GM21529 (cell line): Measurements from ENCODE around the gene RNF5.
"Not testable (repeated sequence)": the region's sequence is repeated elsewhere in the genome, so short reads cannot be mapped to it uniquely, and the experiment has no call there.

Experiments
- ATAC-seq: cut with Tn5 transposase; IDR thresholded peaks from one replicate; pipeline ENCODE4 v1.9.1; 2021; ENCODE audit not compliant: unreplicated experiment

RNF5 gene

DNA sequence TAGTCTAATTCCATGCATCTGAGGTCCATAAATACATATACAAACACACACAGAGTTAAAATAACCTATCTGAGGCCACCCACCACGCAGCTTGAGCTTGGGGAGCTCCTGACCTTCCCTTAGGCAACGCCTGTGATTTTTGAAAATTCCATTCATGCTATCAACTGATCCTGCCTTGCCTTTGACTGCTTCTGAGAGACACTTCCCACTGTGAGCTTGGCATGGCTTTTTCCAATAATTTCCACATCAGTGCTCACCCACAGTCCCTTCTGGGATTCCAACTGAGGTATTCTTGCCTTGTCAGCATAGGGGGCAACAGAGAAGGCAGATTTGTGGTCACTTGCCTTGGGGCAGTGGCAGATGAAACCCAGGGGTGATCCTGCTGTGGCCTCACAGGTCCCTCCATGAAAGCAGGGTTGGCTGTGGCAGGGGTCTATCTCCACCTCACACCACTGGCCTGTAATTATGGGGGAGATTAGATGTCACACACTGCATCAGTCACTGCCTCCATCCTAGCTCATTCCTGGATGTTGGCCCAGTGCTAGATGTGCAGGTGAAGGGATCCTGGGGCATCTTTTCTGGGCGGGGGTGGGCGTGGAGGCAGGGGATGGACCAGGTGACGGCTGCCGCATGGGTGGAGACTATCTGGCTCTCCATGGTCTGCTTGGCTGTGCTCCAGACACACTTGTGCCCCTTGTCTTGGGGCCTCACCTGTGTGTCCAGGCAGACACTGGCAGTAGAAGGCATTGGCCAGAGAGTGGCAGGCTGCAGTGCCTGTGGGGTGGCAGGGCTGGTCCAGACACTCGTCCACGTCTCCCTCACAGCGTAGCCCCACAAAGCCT lies 25.4 kb downstream of the RNF5 start:
- ATAC-seq = no peak

DNA sequence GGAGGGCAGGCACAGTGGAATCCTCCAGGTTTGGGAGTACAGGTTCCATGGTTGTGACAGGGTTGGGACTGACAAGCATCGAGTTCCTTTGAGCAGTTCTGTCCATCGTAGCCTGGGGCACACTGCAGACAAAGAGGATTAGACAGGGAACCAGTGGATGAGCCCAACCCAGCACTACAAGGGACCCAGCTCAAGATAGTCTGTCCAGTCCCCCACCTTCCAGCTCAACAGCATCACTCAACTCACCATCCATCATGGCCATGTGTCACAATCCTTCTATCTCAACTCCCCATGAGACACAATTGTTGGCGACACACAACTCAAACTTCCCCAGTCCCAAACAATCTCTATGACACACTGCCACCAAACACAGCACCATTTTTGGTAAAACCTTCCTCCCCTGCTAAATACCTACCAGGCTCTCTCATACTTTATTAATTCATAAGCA lies 26.1 kb downstream of the RNF5 start:
- no peak for ATAC-seq

- ATAC-seq = no peak
These were observed 30.8 kb downstream of the RNF5 start for GRCh38 chr6:32208996-32209395.

DNA sequence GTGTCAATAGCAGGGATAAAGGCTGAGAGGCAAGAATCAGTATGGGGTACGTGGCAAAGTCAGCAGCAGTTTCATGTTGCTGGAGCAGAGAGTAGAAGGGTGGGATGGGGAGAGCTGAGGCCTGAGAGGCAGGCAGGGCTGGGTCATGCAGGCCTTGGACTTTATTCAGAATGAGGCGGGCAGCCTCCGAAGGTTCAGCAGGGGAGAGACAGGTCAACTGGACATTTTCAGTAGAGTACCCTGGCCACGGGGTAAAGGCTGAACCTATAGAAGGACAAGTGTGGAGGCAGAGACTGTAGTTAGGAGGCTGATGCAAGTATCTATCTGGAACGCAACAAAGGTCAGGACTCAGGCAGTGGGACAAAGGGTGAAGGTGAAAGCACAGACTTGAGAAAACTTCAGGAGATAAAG lies 32.0 kb downstream of the RNF5 start:
- ATAC-seq = no peak

- not testable (repeated sequence) for ATAC-seq
These were observed 33.2 kb downstream of the RNF5 start for GRCh38 chr6:32211432-32211831.

DNA sequence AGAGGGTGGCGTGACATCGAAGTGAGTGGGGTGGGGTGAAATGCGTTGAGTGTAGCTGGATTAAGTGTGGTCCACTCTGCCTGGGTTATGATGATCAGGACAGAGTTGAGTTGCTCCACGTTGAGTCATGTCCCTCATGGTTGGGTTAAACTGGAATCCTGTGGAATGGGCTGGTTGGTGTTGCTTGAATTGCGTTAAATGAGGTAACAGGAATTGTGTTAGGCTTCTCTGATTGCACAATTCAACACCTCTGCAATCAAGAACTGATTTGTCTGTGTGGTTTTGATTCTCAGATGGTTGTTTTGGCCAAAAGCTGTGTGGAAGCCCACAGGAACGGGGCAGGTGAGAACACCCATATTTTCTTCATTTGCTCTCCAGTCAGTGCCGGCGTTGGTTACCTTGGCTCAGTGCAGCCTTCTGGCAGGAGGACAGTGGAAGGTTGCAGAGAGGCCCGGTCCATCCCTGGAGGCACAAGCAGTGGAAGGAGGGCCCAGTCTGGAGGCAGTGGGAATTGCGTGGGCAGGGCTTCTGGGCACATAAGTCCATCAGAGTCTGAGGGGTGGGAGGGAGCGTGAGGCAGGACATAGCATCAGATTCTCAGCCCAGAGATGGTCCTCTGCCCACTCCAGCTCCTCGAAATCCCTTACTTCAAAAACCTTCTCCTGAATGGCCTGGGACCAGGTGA lies 34.0 kb downstream of the RNF5 start:
- no peak for ATAC-seq

DNA sequence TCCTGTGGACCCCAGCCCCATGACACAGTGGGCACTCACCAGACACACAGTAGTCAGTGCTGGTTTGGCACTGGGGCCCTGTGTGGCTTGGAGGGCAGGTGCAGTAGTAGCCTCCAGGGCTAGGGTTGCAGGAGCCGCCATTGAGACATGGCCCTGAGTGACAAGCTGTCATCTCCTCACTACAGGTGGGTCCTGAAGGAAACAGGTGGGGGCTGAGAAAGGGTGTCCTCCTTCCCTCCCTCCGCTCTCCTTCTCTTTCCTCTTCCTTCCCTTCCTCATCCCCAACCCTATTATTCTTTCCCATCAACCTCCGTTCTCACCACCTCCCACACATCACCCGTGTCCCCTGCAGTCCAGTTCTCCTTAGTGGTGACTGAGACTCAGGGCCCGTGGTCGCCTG lies 35.4 kb downstream of the RNF5 start:
- no peak for ATAC-seq

DNA sequence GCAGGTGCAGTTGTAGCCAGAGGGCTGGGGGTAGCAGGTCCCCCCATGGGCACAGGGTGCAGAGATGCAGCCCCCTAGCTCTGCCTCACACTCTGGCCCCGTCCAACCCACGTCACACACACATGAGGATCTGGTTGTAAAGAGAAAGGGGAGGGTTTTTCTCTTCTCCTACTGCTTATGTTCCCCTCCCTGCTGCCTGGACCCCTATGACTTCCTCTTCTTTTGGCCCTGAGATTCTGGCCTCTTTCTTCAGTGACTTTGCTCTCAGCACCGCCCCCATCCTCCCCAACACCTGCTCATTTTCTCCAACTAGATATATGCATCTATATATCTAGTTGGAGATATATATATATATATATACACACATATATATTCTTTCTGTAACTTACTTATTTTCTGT lies 35.9 kb downstream of the RNF5 start:
- no peak for ATAC-seq

DNA sequence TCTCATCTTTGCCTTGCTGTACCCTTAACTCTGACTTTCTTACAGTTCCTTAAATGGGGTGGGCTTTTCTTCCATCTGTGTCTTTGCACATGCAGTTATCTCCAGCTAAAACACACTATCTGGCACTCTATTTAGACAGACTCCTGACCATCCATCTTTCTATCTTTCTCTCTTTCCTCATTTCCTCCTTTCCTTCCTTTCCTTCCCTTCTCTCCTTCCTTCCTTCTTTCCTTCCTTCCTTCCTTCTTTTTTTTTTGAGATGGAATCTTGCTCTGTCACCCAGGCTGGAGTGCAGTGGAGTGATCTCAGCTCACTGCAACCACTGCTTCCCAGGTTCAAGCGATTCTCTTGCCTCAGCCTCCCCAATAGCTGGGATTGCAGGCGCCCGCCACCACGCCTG lies 37.4 kb downstream of the RNF5 start:
- no peak for ATAC-seq

DNA sequence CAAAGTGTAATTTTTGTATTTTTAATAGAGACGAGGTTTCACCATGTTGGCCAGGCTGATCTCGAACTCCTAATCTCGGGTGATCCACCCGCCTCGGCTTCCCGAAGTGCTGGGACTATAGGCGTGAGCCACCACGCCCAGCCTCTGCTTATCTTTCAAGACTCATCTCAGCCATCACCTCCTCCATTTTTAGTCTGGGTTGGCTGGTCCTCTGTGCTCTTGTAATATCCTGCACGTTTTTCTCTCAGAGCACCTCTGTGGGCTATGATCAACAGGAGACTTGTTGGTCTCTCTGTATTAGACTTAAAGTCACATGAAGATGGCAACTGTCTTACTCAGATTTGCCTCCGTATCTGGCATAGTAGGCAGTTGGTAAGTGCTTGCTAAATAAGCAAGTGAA lies 38.1 kb downstream of the RNF5 start:
- ATAC-seq = no peak

DNA sequence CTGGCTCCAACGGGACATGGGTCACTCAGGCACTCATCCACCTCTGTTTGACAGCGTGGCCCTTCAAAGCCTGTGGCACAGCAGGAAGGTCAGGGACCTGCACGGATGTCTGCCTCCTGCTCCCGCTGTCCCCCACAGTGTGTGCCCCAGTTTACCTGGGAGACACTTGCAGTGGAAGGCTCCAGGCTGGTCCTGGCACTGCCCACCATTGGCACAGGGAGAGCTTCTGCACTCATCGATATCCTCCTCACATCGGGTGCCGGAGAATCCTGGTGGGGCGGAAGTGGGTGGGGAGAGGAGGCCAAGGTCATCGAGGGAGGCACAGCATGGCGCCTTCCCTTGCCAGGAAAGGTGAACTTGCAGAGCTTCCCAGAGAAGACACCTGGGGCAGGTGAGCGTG lies 38.8 kb downstream of the RNF5 start:
- ATAC-seq = no peak

- no peak for ATAC-seq
These were observed 40.0 kb downstream of the RNF5 start for GRCh38 chr6:32218167-32218566.

DNA sequence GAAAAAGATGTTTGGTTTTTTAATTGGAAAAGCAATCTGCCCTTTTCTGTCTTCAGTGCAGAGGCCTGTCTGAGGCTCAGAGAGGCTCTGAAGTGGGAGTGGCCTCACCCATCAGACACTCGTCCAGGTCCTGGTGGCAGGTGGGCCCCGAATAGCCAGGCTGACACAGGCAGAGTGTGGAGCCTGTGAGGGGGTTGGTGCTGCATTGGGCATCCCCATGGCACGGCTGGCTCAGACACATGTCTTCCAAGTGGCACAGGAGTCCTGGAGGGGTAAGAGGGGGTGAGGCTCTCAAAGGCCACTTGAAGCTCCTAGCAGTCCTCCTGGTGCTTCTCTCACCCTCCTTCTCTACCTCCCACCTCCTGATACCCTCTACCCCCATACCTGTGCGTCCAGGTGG lies 41.8 kb downstream of the RNF5 start:
- no peak for ATAC-seq

- ATAC-seq = no peak
These were observed 44.4 kb downstream of the RNF5 start for GRCh38 chr6:32222333-32223230.

GRCh38 chr6:32223258-32224235 lies 45.3 kb downstream of the RNF5 start, which contains the start of gene NOTCH4:
NOTCH4 (minus strand) TSS chr6:32224067; CDS start chr6:32223928, 139 bp downstream.
- no peak for ATAC-seq

DNA sequence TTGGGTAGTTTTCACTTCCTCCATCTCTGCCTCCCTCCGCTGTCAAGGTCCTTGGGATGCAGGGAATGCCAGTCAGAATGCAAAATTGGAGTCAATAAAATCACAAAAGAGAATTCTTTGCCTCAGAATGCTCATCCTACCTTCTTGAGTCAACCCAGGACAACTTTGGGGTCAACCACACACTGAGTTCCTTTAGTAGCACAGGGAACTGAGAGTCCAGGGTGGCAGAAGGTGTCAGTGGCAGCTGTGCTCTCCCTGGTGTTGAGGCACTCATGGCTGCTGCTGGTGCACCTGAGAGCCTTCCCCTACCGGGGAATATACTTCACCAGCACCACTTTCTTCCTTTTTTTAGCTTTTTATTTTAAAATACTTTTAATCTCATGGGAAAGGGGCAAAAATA lies 46.5 kb downstream of the RNF5 start:
- ATAC-seq = no peak

DNA sequence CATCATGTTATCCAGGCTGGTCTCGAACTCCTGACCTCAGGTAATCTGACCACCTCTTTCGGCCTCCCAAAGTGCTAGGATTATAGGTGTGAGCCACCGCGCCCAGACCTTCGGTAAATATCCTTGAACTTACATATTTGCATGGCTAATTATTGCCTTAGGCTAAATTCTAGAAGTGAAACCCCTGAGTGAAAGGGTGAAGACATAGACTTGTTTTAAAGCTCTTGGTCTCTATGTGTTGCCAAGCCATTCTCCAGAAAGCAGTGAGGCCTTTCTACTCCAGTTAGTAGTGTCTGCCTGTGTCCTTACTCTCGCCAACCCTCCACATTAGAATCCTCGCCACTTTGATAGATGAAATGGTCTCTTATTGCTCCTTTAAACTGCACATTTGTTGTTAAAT lies 48.2 kb downstream of the RNF5 start:
- ATAC-seq = no peak
